ENCODE measurements around the gene DIO3.

DNA sequence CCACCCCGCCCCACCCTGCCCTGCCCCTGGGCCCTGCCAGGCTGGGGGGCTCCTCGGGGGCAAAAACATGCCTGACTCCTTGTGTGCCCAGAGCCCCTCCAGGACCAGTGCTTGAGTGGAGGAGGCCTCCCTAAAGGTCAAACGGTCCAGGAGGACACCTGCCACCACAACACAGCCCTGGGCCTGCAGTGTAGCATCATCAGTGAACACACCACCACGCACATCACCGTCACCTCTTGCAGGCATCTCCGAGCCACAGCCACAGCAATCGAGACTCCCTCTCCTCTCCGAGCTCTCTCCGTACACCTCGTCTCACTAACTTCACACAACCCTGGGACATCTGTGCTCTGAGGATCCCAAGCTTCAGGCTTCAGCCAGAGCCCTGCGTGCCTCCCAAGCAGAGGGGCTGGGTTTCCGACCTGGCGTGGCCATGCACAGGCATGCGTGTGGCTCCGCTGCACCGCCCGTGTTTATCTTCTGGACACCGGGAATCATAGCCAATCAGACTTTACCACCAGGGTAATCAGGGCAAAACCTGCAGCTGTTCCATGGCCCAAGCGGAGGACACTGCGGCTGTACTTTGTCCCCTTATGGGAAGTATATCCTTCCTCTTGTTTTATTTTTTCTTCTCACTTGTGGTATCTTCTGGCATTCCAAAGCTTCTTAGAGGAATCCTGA, 6.2 kb upstream of the DIO3 start:
- TF ChIP-seq, protein P1, sequence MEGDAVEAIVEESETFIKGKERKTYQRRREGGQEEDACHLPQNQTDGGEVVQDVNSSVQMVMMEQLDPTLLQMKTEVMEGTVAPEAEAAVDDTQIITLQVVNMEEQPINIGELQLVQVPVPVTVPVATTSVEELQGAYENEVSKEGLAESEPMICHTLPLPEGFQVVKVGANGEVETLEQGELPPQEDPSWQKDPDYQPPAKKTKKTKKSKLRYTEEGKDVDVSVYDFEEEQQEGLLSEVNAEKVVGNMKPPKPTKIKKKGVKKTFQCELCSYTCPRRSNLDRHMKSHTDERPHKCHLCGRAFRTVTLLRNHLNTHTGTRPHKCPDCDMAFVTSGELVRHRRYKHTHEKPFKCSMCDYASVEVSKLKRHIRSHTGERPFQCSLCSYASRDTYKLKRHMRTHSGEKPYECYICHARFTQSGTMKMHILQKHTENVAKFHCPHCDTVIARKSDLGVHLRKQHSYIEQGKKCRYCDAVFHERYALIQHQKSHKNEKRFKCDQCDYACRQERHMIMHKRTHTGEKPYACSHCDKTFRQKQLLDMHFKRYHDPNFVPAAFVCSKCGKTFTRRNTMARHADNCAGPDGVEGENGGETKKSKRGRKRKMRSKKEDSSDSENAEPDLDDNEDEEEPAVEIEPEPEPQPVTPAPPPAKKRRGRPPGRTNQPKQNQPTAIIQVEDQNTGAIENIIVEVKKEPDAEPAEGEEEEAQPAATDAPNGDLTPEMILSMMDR (IDR thresholded peaks at IDR 0.05; ENCODE audit: low read depth, low read length, poor library complexity, severe bottlenecking), result no peak
- TF ChIP-seq EZH2phosphoT487 (IDR thresholded peaks at IDR 0.05; ENCODE audit: borderline replicate concordance, low read length), result no peak
